Spleen (tissue), 11 donors: ENCODE results near the gene SCN4B. TPM values are rescaled to one million over a fixed set of nuclear protein-coding genes. Genes with fewer than 3 reads are reported as not detected.

ENCODE experiments used
- DNase-seq: peaks from one replicate; pipeline ENCODE4 v3.0.0-alpha.2; 2020
- H3K27ac ChIP-seq, 8 donors: fragments of 200-600 bp; sonication (generic) in 7 of 8; 1 replicate in 4 of 8; 2 replicates in 4 of 8; pipeline versions ENCODE4 v1.5.0 to v1.8.0; 2016 to 2021; ENCODE audit warnings: inconsistent platforms in 4 of 8, mild to moderate bottlenecking in 4 of 8, moderate library complexity in 1 of 8
- H3K27me3 ChIP-seq, 7 donors: fragments of 200-600 bp; sonication (generic) in 6 of 7; replicated peaks in 1 of 7; 1 replicate in 4 of 7; 2 replicates in 3 of 7; pipeline versions ENCODE4 v1.5.0 to v1.8.0; 2016 to 2021; ENCODE audit warnings: inconsistent platforms in 3 of 7, mild to moderate bottlenecking in 1 of 7
- H3K36me3 ChIP-seq, 6 donors: fragments of 200-600 bp; sonication (generic) in 5 of 6; 1 replicate in 4 of 6; 2 replicates in 2 of 6; pipeline versions ENCODE4 v1.5.0 to v1.8.0; 2016 to 2021; ENCODE audit warnings: inconsistent platforms in 2 of 6
- H3K4me1 ChIP-seq, 6 donors: fragments of 200-600 bp; sonication (generic) in 5 of 6; 1 replicate in 3 of 6; 2 replicates in 3 of 6; pipeline versions ENCODE4 v1.5.0 to v1.8.0; 2016 to 2021; ENCODE audit warnings: inconsistent platforms in 3 of 6
- H3K4me3 ChIP-seq, 8 donors: fragments of 200-600 bp; sonication (generic) in 7 of 8; 1 replicate in 4 of 8; 2 replicates in 4 of 8; pipeline versions ENCODE4 v1.5.0 to v1.8.0; 2016 to 2021; ENCODE audit warnings: inconsistent platforms in 4 of 8, mild to moderate bottlenecking in 4 of 8, moderate library complexity in 2 of 8
- H3K9me3 ChIP-seq, 8 donors: fragments of 200-600 bp; sonication (generic) in 7 of 8; 1 replicate in 4 of 8; 2 replicates in 4 of 8; pipeline versions ENCODE4 v1.5.0 to v1.8.0; 2016 to 2021; ENCODE audit warnings: inconsistent platforms in 4 of 8
- POLR2A ChIP-seq, 3 donors: fragments of 450-650 bp; IDR thresholded peaks; one replicate each; pipeline ENCODE4 v1.5.1; 2017; ENCODE audit warnings: antibody characterized with exemption in 3 of 3, mild to moderate bottlenecking in 1 of 3
- POLR2AphosphoS5 ChIP-seq, 3 donors: sonication (generic); formaldehyde crosslinking; IDR thresholded peaks; one replicate each; pipeline ENCODE4 v1.5.1; 2017; ENCODE audit warnings: antibody characterized with exemption in 3 of 3
- WGBS, 5 donors: extraction: QIAGEN DNeasy Blood & Tissue Kit in 3 of 5; methylation state at CpG; one replicate each; pipeline versions ENCODE4 v1.1.5 to v1.1.7; 2013 to 2018; 5-methylcytosine and 5-hydroxymethylcytosine counted together
- intact Hi-C: fragments of 100-400 bp; cut with DNase I; formaldehyde crosslinking; loops from one replicate; pipeline ENCODE4 v1.15.0; 2023; ENCODE audit warnings: low total_unique reads
- polyA plus RNA-seq, 3 donors: library from polyadenylated mRNA; stranded (reverse); fragments of 200-250 nt; gene quantifications; one replicate each; pipeline ENCODE4 v1.2.1, GENCODE V29; 2013
- total RNA-seq, 7 donors: library from RNA; depleted of rRNA in 3 of 7; stranded (reverse); fragments of >200 nt in 3 of 7; fragmentation: NEBNext Ultra II Directional in 4 of 7; extraction: Animal tissue kit (Norgen Biotek cat#: 25700) in 4 of 7; gene quantifications; one replicate each; pipeline versions ENCODE4 v1.1.0 to v1.2.1, GENCODE V29; 2016 to 2021
- TF ChIP-seq, protein P1 (sequence below), 11 experiments: fragments of 200-600 bp in 7 of 11; fragments of 450-650 bp in 4 of 11; sonication (generic) in 4 of 11; IDR thresholded peaks in 8 of 11; conservative IDR thresholded peaks in 3 of 11; 1 replicate in 7 of 11; 2 replicates in 4 of 11; pipeline versions ENCODE4 v1.4.0 to v1.8.0; 2016 to 2021; ENCODE audit warnings: antibody characterized with exemption in 11 of 11, inconsistent platforms in 4 of 11, mild to moderate bottlenecking in 1 of 11
- donor health status: healthy with polysubstance abuse.
- donor health status: DM: no; HTN: no; CAD: no; lungs with moderate emphysema.
- donor health status: DM: no; HTN: no; CAD: no.
- donor health status: Bipolar disorder and iron deficiency.
- donor health status: healthy.
- donor health status: DM: no; HTN: no; CAD: no.
- donor health status: DM: yes; HTN: yes; CAD: no.

Gene SCN4B
- total and polyA plus RNA-seq, 10 donors, result 0.06 to 1.9 (median 0.41) TPM; not detected in 2

GRCh38 chr11:118167253-118167652 is 14.6 kb upstream of the SCN4B start:
- H3K9me3 ChIP-seq, result no peaks in the 10 kb centered on the region
- peaks cover 0 to 11% (median 7%) of the 10 kb centered on the region in 6 donors for H3K4me1 ChIP-seq
- 78 to 95% (median 88%) methylated on average over 2 of the region's 2 CpGs for WGBS, 5 donors
- DNase-seq, result no peak
- H3K27me3 ChIP-seq, result peaks cover 0 to 84% (median 3%) of the 10 kb centered on the region in 7 donors
- no peak overlapping the region for H3K4me3 ChIP-seq
- TF ChIP-seq POLR2A (IDR thresholded peaks at IDR 0.05), result no peak
- TF ChIP-seq POLR2AphosphoS5 (IDR thresholded peaks at IDR 0.05), result no peak
- TF ChIP-seq, protein P1, sequence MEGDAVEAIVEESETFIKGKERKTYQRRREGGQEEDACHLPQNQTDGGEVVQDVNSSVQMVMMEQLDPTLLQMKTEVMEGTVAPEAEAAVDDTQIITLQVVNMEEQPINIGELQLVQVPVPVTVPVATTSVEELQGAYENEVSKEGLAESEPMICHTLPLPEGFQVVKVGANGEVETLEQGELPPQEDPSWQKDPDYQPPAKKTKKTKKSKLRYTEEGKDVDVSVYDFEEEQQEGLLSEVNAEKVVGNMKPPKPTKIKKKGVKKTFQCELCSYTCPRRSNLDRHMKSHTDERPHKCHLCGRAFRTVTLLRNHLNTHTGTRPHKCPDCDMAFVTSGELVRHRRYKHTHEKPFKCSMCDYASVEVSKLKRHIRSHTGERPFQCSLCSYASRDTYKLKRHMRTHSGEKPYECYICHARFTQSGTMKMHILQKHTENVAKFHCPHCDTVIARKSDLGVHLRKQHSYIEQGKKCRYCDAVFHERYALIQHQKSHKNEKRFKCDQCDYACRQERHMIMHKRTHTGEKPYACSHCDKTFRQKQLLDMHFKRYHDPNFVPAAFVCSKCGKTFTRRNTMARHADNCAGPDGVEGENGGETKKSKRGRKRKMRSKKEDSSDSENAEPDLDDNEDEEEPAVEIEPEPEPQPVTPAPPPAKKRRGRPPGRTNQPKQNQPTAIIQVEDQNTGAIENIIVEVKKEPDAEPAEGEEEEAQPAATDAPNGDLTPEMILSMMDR (IDR thresholded peaks at IDR 0.05 in 8 of 11, conservative IDR thresholded peaks at IDR 0.05 in 3 of 11), result no peak
- no peak overlapping the region for H3K27ac ChIP-seq
- intact Hi-C loops, result no loop called here
- no peaks in the 10 kb centered on the region for H3K36me3 ChIP-seq

DNA sequence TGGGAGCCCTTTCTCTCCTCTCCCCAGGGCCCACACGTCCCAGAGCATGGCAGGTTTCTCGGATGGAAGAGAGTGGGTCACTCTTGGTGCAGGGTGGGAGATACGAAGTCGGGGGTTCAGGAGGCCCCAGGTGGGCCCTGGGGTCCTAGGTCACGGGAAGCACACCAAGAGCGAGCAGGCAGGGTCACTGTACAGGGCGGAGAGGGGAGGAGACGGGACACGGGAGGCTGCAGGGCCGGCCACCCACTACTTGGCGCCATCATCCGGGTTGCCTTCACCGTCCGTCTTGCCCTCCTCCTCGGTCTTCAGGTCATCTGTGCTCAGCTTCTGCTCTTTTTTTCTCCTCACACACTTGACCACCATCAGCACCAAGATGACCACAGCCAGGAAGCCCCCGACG is 14.0 kb upstream of the SCN4B start:
- peaks cover 0 to 6% (median 4%) of the 10 kb centered on the region in 6 donors for H3K4me1 ChIP-seq
- no peaks in the 10 kb centered on the region for H3K9me3 ChIP-seq
- no peak overlapping the region for H3K27ac ChIP-seq
- DNase-seq, result no peak
- TF ChIP-seq, protein P1 (IDR thresholded peaks at IDR 0.05 in 8 of 11, conservative IDR thresholded peaks at IDR 0.05 in 3 of 11), result no peak
- TF ChIP-seq POLR2A (IDR thresholded peaks at IDR 0.05), result no peak
- intact Hi-C loops, result no loop called here
- 78 to 93% (median 82%) methylated on average over 14 to 17 of the region's 17 CpGs for WGBS, 5 donors
- peaks cover 0 to 80% (median 3%) of the 10 kb centered on the region in 7 donors for H3K27me3 ChIP-seq
- H3K36me3 ChIP-seq, result no peaks in the 10 kb centered on the region
- no peak overlapping the region for H3K4me3 ChIP-seq

GRCh38 chr11:118164885-118165284 is 12.3 kb upstream of the SCN4B start:
- Histone ChIP-seq H3K4me1 (no peaks in the 10 kb centered on the region), H3K9me3 (no peaks in the 10 kb centered on the region), H3K27me3 (peaks cover 0 to 67% (median 0%) of the 10 kb centered on the region in 7 donors), H3K36me3 (no peaks in the 10 kb centered on the region), H3K4me3 (no peak overlapping the region), H3K27ac (no peak overlapping the region)
- intact Hi-C loops, result no loop called here
- DNase-seq, result no peak
- 53 to 77% (median 64%) methylated on average over 2 of the region's 2 CpGs for WGBS, 5 donors
- TF ChIP-seq POLR2AphosphoS5 (IDR thresholded peaks at IDR 0.05) (no peak), POLR2A (IDR thresholded peaks at IDR 0.05) (no peak)
- TF ChIP-seq, protein P1 (IDR thresholded peaks at IDR 0.05 in 8 of 11, conservative IDR thresholded peaks at IDR 0.05 in 3 of 11), result no peak

GRCh38 chr11:118163494-118163893 is 10.9 kb upstream of the SCN4B start:
- Histone ChIP-seq H3K36me3 (no peaks in the 10 kb centered on the region), H3K9me3 (no peaks in the 10 kb centered on the region), H3K27me3 (peaks cover 0 to 63% (median 0%) of the 10 kb centered on the region in 7 donors), H3K4me1 (no peaks in the 10 kb centered on the region), H3K4me3 (no peak overlapping the region), H3K27ac (no peak overlapping the region)
- DNase-seq, result no peak
- TF ChIP-seq POLR2A (IDR thresholded peaks at IDR 0.05) (no peak), POLR2AphosphoS5 (IDR thresholded peaks at IDR 0.05) (no peak)
- TF ChIP-seq, protein P1 (IDR thresholded peaks at IDR 0.05 in 8 of 11, conservative IDR thresholded peaks at IDR 0.05 in 3 of 11), result no peak
- intact Hi-C loops, result no loop called here
- WGBS, 5 donors, result 37 to 70% (median 45%) methylated on average over 5 of the region's 5 CpGs
